Measurements from ENCODE around the gene ZBTB9.
"Not testable (repeated sequence)": the region's sequence is repeated elsewhere in the genome, so short reads cannot be mapped to it uniquely, and the experiment has no call there.

ZBTB9 gene

GRCh38 chr6:33469661-33470060 is 15.3 kb downstream of the ZBTB9 start:
- DNase-seq = no peak

DNA sequence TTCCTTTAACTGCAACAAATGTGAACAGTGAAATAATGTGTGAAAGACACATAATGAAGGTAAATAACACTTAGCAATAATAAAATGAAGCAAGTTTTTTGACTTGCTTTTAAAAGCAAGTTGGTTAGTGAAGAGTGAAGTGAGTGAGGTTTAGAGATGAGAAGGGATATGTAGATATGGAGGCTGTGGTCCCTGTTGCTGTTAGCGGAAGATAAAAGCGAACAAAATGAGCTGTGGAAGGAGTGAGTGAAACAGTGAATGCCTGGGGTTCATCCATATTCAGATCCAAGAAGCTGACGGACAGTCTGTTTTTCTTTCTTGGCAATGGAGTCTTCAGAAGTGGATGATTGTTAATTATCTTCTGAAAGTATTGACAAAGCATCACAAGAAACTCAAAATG is 23.5 kb downstream of the ZBTB9 start:
- no peak for DNase-seq

- no peak for DNase-seq
These were observed 26.8 kb downstream of the ZBTB9 start for GRCh38 chr6:33481192-33481591.

DNA sequence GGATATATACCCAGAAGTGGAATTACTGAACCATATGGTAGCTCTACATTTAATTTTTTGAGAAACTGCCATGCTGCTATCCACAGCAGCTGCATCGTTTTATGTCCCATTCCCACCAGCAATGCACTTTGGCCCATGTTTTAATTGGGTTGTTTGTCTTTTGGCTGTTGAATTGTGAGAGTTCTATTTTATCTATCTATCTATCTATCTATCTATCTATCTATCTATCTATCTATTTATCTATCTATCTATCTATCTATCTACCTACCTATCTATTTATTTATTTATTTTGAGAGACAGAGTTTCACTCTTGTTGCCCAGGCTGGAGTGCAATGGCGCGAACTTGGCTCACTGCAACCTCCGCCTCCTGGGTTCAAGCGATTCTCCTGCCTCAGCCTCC is 28.2 kb downstream of the ZBTB9 start:
- DNase-seq = not testable (repeated sequence)

DNA sequence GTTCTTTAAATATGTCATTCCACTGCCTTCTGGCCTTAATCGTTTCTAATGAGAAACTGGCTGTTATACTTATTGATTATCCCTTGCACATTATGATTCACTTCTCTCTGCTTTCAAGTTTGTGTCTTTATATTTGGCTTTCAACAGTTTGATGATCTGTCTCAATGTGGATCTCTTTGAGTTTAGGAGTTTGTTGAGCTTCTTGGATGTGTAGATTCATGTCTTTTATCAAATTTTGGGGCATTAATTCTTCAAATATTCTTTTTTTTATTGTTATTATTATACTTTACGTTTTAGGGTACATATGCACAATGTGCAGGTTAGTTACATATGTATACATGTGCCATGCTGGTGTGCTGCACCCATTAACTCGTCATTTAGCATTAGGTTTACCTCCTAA is 29.3 kb downstream of the ZBTB9 start:
- DNase-seq = no peak

DNA sequence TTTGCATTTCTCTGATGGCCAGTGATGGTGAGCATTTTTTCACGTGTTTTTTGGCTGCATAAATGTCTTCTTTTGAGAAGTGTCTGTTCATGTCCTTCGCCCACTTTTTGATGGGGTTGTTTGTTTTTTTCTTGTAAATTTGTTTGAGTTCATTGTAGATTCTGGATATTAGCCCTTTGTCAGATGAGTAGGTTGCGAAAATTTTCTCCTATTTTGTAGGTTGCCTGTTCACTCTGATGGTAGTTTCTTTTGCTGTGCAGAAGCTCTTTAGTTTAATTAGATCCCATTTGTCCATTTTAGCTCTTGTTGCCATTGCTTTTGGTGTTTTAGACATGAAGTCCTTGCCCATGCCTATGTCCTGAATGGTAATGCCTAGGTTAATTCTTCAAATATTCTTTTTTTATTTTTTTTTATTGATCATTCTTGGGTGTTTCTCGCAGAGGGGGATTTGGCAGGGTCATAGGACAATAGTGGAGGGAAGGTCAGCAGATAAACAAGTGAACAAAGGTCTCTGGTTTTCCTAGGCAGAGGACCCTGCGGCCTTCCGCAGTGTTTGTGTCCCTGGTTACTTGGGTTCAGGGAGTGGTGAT is 30.4 kb downstream of the ZBTB9 start:
- DNase-seq = not testable (repeated sequence)

GRCh38 chr6:33485680-33486079 is 31.3 kb downstream of the ZBTB9 start:
- not testable (repeated sequence) for DNase-seq

GRCh38 chr6:33488339-33488738 is 34.0 kb downstream of the ZBTB9 start:
- no peak for DNase-seq

GRCh38 chr6:33490198-33490597 is 35.8 kb downstream of the ZBTB9 start:
- peak; percentile 7 for DNase-seq

DNA sequence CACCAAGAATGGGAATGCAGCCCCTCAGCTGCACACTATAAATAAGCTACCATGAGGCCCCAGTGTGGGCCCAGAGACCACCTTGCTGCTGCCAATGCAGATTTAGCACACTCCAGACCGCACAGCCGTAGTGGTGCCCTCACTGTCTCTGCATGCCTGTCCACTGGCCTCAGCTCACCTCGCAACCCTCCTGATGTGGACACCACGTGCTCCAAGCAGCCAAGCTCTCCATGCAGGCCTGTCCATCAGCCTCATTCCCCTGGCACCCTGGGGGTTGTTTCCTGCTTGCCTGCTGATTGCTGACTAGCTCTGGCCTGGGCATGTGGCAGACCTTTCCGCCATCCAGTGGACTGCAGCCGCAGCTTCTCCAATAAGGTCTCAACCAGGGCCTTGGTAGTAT is 36.2 kb downstream of the ZBTB9 start:
- DNase-seq = no peak

DNA sequence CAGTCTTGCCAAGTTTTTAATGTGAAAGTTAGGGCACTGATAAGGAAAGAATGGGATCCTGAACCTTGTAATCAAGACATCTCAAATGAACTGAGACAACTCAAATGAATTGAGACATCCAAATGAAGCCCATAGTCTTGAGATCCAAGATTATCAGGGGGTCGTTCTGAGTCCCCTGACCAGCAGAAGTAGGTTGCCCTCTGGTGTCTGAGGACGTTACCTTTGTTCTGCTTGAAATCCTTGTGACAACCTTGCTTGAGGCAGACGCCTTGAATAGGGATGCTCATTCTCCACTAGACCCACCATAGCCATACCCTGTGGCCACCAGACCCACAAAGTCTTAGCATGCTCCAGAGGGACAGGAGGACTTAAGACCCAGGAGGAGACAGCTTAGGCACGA is 37.7 kb downstream of the ZBTB9 start:
- DNase-seq = no peak

- no peak for DNase-seq
These were observed 42.8 kb downstream of the ZBTB9 start for GRCh38 chr6:33497157-33497556.

DNA sequence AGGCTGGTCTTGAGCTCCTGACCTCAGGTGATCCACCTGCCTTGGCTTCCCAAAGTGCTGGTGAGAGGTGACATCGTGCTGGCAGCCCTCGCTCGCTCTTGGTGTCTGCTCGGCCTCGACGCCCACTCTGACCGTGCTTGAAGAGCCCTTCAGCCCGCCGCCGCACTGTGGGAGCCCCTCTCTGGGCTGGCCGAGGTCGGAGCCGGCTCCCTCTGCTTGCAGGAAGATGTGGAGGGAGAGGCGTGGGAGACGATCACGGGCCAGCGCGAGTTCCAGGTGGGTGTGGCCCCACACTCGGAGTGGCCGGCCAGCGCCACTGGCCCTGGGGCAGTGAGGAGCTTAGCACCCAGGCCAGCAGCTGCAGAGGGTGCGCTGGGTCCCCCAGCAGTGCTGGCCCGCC is 48.1 kb downstream of the ZBTB9 start:
- no peak for DNase-seq

DNA sequence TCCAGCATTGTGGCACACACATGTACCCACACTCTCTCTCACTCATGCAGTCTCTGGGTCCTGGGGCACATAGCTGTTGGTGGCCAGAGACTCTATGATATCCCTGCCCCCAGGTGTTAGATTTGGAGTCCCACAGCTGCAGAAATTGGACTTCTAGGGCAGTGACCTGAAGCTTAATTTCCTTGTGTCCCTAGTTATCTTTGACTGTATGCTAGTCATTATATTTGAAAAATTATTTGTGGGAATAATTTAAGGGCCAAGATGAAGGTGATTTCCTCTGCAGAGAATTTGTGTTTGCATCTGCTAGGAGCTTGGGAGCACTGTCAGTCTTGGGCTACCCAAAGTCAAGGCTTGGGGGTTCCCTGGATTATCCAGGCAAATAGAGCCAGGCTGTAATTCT is 50.1 kb downstream of the ZBTB9 start:
- no peak for DNase-seq

DNA sequence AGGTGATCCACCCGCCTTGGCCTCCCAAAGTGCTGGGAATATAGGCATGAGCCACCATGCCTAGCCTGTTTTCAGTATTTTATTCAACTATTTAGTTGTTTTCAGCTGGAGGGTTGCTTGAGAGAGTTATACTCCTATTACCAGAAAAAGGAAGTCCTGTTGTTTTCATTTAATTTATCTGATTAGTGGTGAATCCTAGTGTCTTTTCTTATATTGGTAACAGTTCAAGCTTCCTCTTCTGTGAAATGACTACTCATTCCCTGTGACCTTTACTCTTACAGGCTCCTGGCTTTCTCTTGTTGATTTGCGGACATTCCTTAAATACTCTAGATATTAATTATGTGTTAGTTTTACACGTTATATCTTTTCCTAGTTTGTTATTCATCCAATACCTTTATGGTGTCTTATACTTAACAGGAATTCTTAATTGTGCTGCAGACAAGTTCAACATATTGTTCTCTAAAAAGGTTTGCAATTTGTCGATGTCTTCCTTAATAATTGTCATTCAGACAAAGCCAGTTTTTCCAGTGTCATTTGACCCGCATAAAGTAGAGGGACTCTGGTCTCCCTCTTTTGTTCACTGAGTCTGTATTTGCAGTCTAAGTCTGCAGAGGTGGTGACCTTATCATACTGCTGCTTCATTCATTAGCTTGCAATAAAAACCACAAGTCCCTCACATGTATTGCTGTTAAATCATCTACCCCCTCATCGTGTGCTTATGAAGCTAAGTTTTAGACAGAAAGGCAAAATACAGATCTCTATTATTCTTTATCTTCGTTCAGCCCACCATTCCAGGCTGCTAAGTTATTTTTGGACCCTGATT is 51.4 kb downstream of the ZBTB9 start:
- no peak for DNase-seq
